Loucy (cell line): ENCODE data around the gene NOC4L.

ENCODE experiments used
- H2AFZ ChIP-seq: fragments of 200-600 bp; sonication (generic); 2 replicates; pipeline ENCODE4 v1.6.0; 2016; ENCODE audit warnings: antibody characterized with exemption, mild to moderate bottlenecking, low read length, moderate library complexity
- H3F3A ChIP-seq: fragments of 200-600 bp; 2 replicates; pipeline ENCODE4 v1.6.0; 2016; ENCODE audit warnings: antibody characterized with exemption, low read depth, mild to moderate bottlenecking
- H3K27me3 ChIP-seq: fragments of 200-600 bp; sonication (generic); 2 replicates; pipeline ENCODE4 v1.6.1; 2014; ENCODE audit warnings: low read length, mild to moderate bottlenecking; ENCODE audit not compliant: insufficient read depth, poor library complexity, severe bottlenecking
- H3K36me3 ChIP-seq: fragments of 200-600 bp; sonication (generic); 2 replicates; pipeline ENCODE4 v1.6.1; 2016; ENCODE audit warnings: low read length; ENCODE audit not compliant: insufficient read depth
- H3K4me1 ChIP-seq: fragments of 200-600 bp; sonication (generic); 2 replicates; pipeline ENCODE4 v1.5.1; 2014; ENCODE audit warnings: low read length, mild to moderate bottlenecking; ENCODE audit not compliant: insufficient read depth, poor library complexity, severe bottlenecking
- H3K4me2 ChIP-seq: fragments of 200-600 bp; sonication (generic); 2 replicates; pipeline ENCODE4 v1.6.0; 2014; ENCODE audit warnings: antibody characterized with exemption, low read length, low read depth, mild to moderate bottlenecking; ENCODE audit not compliant: poor library complexity, severe bottlenecking
- H3K4me3 ChIP-seq: fragments of 200-600 bp; sonication (generic); 2 replicates; pipeline ENCODE4 v1.5.1; 2014; ENCODE audit warnings: low read length, mild to moderate bottlenecking, mixed read lengths; ENCODE audit not compliant: poor library complexity, severe bottlenecking
- H3K79me2 ChIP-seq: fragments of 200-600 bp; sonication (generic); 2 replicates; pipeline ENCODE4 v1.6.1; 2014; ENCODE audit warnings: low read length; ENCODE audit not compliant: insufficient read depth
- H3K9ac ChIP-seq: fragments of 200-600 bp; sonication (generic); 2 replicates; pipeline ENCODE4 v1.6.0; 2014; ENCODE audit warnings: mild to moderate bottlenecking, low read depth, low read length, moderate library complexity; ENCODE audit not compliant: poor library complexity, severe bottlenecking
- H3K9me2 ChIP-seq: fragments of 200-600 bp; sonication (generic); replicated peaks from 2 replicates; pipeline ENCODE4 v1.6.1; 2016; ENCODE audit warnings: low read depth, low read length, mixed read lengths
- H3K9me3 ChIP-seq: fragments of 200-600 bp; sonication (generic); 2 replicates; pipeline ENCODE4 v1.6.1; 2014; ENCODE audit warnings: mild to moderate bottlenecking, antibody characterized with exemption, low read length, low read depth; ENCODE audit not compliant: insufficient read depth
- H4K20me1 ChIP-seq: fragments of 200-600 bp; sonication (generic); 2 replicates; pipeline ENCODE4 v1.6.0; 2014; ENCODE audit warnings: antibody characterized with exemption, low read length, mild to moderate bottlenecking; ENCODE audit not compliant: insufficient read depth, poor library complexity, severe bottlenecking
- CTCF ChIP-seq: fragments of 200-600 bp; sonication (generic); conservative IDR thresholded peaks from 2 replicates; pipeline ENCODE4 v1.5.1; 2014; ENCODE audit warnings: mild to moderate bottlenecking, antibody characterized with exemption, low read length
- EZH2phosphoT487 ChIP-seq: fragments of 200-600 bp; IDR thresholded peaks from 2 replicates; pipeline ENCODE4 v1.6.1; 2018; ENCODE audit warnings: antibody characterized with exemption, mild to moderate bottlenecking, moderate library complexity, borderline replicate concordance

NOC4L gene

GRCh38 chr12:132178801-132179401 is 34.6 kb downstream of the NOC4L start:
- H2AFZ ChIP-seq: peak overlapping the region; percentile 83
- no peaks in the 10 kb centered on the region for H3K36me3 ChIP-seq
- H3K4me2 ChIP-seq: peak overlapping the region; percentile 79
- H4K20me1 ChIP-seq: no peaks in the 10 kb centered on the region
- H3K4me3 ChIP-seq: peak overlapping the region; percentile 62
- H3K27me3 ChIP-seq: no peaks in the 10 kb centered on the region
- H3K79me2 ChIP-seq: no peaks in the 10 kb centered on the region
- no peaks in the 10 kb centered on the region for H3K9me3 ChIP-seq
- TF ChIP-seq CTCF (no peak), EZH2phosphoT487 (no peak)
- peak overlapping the region; percentile 7 for H3K9ac ChIP-seq
- peaks cover 17% of the 10 kb centered on the region for H3K4me1 ChIP-seq
- no peaks in the 10 kb centered on the region for H3F3A ChIP-seq
- no peaks in the 10 kb centered on the region for H3K9me2 ChIP-seq

- H2AFZ ChIP-seq: no peak overlapping the region
- no peaks in the 10 kb centered on the region for H3K9me2 ChIP-seq
- no peaks in the 10 kb centered on the region for H3K79me2 ChIP-seq
- H3F3A ChIP-seq: no peaks in the 10 kb centered on the region
- H3K4me1 ChIP-seq: peaks cover 17% of the 10 kb centered on the region
- no peak for TF ChIP-seq EZH2phosphoT487
- TF ChIP-seq CTCF: no peak
- H3K36me3 ChIP-seq: no peaks in the 10 kb centered on the region
- peak overlapping the region; percentile 79 for H3K4me2 ChIP-seq
- no peak overlapping the region for H3K9ac ChIP-seq
- H3K4me3 ChIP-seq: peak overlapping the region; percentile 62
- no peaks in the 10 kb centered on the region for H4K20me1 ChIP-seq
- no peaks in the 10 kb centered on the region for H3K27me3 ChIP-seq
- H3K9me3 ChIP-seq: no peaks in the 10 kb centered on the region
Measured at GRCh38 chr12:132179431-132180362, 35.4 kb downstream of the NOC4L start.

- H3K27me3 ChIP-seq: no peaks in the 10 kb centered on the region
- no peak overlapping the region for H3K9ac ChIP-seq
Measured at GRCh38 chr12:132180648-132181546, 36.6 kb downstream of the NOC4L start.

More at GRCh38 chr12:132180648-132181546, 36.6 kb downstream of the NOC4L start:
- H3K36me3 ChIP-seq: no peaks in the 10 kb centered on the region
- no peaks in the 10 kb centered on the region for H3K79me2 ChIP-seq
- TF ChIP-seq EZH2phosphoT487: no peak
- no peak for TF ChIP-seq CTCF
- no peak overlapping the region for H3K4me2 ChIP-seq
- H3K9me2 ChIP-seq: no peaks in the 10 kb centered on the region
- H3K4me3 ChIP-seq: no peak overlapping the region
- peaks cover 23% of the 10 kb centered on the region for H3K4me1 ChIP-seq
- no peaks in the 10 kb centered on the region for H3F3A ChIP-seq
- no peaks in the 10 kb centered on the region for H3K9me3 ChIP-seq
- no peaks in the 10 kb centered on the region for H4K20me1 ChIP-seq
- no peak overlapping the region for H2AFZ ChIP-seq
